Natural killer cell treated with Interleukin-12 subunit alpha and Interleukin-12 subunit beta and Interleukin-15 and Interleukin-18, amount 100 ng/mL, for 72 hours (primary cell): ENCODE measurements around the gene ATP8B2. TPM values are rescaled to one million over a fixed set of nuclear protein-coding genes. Genes with fewer than 3 reads are reported as not detected.
"Not testable (repeated sequence)": the region's sequence is repeated elsewhere in the genome, so short reads cannot be mapped to it uniquely, and the experiment has no call there.

Experiments
- ATAC-seq, 2 donors: fragments of 150-1000 bp; cut with Tn5 transposase in 1 of 2; sonication (Bioruptor Pico), chemical (Tn5 transposase) in 1 of 2; 2 replicates each; pipeline ENCODE4 v1.10.0; 2021
- DNase-seq: peaks from one replicate; pipeline ENCODE4 v3.0.0; 2022; ENCODE audit warnings: low spot score
- H3K27ac Mint-ChIP-seq, 2 donors: 1 replicate in 1 of 2; 2 replicates in 1 of 2; pipeline ENCODE4 v1.8.0; 2022; ENCODE audit warnings: mixed read lengths in 2 of 2, mild to moderate bottlenecking in 1 of 2, moderate library complexity in 1 of 2
- H3K27me3 Mint-ChIP-seq, 2 donors: 1 replicate in 1 of 2; 2 replicates in 1 of 2; pipeline ENCODE4 v1.8.0; 2022; ENCODE audit warnings: mixed read lengths in 2 of 2
- H3K36me3 Mint-ChIP-seq: one replicate; pipeline ENCODE4 v1.8.0; 2022; ENCODE audit warnings: mixed read lengths
- H3K4me1 Mint-ChIP-seq, 2 donors: 1 replicate in 1 of 2; 2 replicates in 1 of 2; pipeline ENCODE4 v1.8.0; 2022; ENCODE audit warnings: low read depth in 2 of 2, mixed read lengths in 2 of 2, mild to moderate bottlenecking in 1 of 2
- H3K4me3 Mint-ChIP-seq: one replicate; pipeline ENCODE4 v1.8.0; 2022; ENCODE audit warnings: mixed read lengths
- H3K9me3 Mint-ChIP-seq: 2 replicates; pipeline ENCODE4 v1.8.0; 2022; ENCODE audit warnings: mixed read lengths
- total RNA-seq, 2 donors: library from RNA; stranded (reverse); gene quantifications; one replicate each; pipeline ENCODE4 v1.2.3, GENCODE V29; 2022

The ATP8B2 gene, protein sequence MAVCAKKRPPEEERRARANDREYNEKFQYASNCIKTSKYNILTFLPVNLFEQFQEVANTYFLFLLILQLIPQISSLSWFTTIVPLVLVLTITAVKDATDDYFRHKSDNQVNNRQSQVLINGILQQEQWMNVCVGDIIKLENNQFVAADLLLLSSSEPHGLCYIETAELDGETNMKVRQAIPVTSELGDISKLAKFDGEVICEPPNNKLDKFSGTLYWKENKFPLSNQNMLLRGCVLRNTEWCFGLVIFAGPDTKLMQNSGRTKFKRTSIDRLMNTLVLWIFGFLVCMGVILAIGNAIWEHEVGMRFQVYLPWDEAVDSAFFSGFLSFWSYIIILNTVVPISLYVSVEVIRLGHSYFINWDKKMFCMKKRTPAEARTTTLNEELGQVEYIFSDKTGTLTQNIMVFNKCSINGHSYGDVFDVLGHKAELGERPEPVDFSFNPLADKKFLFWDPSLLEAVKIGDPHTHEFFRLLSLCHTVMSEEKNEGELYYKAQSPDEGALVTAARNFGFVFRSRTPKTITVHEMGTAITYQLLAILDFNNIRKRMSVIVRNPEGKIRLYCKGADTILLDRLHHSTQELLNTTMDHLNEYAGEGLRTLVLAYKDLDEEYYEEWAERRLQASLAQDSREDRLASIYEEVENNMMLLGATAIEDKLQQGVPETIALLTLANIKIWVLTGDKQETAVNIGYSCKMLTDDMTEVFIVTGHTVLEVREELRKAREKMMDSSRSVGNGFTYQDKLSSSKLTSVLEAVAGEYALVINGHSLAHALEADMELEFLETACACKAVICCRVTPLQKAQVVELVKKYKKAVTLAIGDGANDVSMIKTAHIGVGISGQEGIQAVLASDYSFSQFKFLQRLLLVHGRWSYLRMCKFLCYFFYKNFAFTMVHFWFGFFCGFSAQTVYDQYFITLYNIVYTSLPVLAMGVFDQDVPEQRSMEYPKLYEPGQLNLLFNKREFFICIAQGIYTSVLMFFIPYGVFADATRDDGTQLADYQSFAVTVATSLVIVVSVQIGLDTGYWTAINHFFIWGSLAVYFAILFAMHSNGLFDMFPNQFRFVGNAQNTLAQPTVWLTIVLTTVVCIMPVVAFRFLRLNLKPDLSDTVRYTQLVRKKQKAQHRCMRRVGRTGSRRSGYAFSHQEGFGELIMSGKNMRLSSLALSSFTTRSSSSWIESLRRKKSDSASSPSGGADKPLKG
- total RNA-seq = 10 to 100 TPM; 29.2 to 60.6 TPM

DNA sequence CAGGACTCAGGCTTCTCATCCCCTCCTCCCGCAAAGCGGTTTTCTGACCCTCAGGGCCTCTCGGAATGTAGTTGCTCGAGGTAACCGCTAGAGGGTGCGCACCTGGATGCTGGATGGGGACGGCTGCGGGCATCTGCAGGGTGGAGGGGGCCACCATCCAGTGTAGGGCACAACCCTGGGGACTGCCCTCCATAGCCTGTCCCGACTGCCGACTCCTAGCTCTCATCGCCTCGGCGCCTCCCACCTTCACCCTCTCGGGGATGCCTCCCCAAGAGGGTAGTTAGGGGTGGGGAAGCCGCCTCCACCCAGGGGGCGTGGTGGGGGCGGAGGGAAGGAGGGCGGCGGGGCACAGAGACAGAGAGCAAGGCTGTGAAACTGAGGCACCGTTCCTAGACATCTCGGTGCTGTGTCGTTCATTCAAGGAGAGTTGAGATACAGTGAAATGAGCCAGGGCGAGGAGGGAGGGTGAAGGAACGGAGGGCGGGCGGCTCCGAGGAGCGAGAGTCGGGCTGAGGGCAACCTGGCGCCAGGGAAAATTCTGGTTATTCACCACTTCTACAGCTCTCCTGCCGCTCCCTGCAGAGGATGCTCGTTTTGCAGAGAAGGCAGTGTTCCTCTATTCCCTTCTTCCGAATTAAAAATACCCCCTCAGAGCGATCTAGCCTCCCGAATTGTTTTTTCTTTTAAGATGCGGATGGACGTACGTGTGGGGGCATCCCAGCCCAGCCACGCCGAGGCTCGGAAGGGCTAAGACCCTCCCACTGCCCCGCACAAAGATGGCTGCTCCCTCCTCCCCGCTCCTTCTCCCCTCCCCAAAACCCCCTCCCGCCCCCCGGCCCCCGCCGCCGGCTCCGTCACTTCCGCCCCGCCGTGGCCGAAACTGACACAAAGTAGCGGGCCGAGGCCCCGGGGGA, at the start of gene ATP8B2:
Gene ATP8B2, plus strand, starts transcription at position 857 of the 914 bp plus-strand sequence. CDS start 2,617 bp downstream, outside the sequence.
- Mint-ChIP-seq H3K4me1 (peaks cover 33 to 34% of the 10 kb centered on the region in 2 donors), H3K36me3 (no peaks in the 10 kb centered on the region), H3K27me3 (peaks cover 2 to 13% of the 10 kb centered on the region in 2 donors)

DNA sequence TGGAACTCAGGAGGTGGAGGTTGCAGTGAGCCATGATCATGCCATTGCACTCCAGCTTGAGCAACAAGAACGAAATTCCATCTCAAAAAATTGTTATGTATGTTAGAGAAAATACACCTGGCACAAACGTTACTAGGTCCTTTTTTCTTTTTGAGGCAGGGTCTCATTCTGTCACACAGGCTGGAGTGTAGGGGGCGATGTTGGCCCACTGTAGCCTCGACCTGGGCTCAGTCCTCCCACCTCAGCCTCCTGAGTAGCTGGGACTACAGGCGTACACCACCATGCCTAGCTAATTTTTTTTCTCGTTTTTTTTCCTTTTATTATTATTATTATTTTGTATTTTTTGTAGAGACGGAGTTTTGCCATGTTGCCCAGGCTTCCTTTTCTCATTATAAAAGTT, 48.5 kb upstream of the ATP8B2 start:
- no peak overlapping the region for H3K27ac Mint-ChIP-seq
- H3K27me3 Mint-ChIP-seq = no peaks in the 10 kb centered on the region
- ATAC-seq = no peak
- no peaks in the 10 kb centered on the region for H3K9me3 Mint-ChIP-seq
- peaks cover 10% of the 10 kb centered on the region for H3K36me3 Mint-ChIP-seq
- no peak overlapping the region for H3K4me3 Mint-ChIP-seq
- H3K4me1 Mint-ChIP-seq = peaks cover 18 to 30% of the 10 kb centered on the region in 2 donors
- DNase-seq = no peak

More for the DNA sequence above, at the start of gene ATP8B2:
- peak within 1 kb of the TSS; percentile 92 for H3K4me3 Mint-ChIP-seq
- ATAC-seq (peak; percentile 70 to 75), DNase-seq (peak; percentile 83)
- H3K9me3 Mint-ChIP-seq = no peaks in the 10 kb centered on the region
- H3K27ac Mint-ChIP-seq = peak within 1 kb of the TSS; percentile 42 to 68

DNA sequence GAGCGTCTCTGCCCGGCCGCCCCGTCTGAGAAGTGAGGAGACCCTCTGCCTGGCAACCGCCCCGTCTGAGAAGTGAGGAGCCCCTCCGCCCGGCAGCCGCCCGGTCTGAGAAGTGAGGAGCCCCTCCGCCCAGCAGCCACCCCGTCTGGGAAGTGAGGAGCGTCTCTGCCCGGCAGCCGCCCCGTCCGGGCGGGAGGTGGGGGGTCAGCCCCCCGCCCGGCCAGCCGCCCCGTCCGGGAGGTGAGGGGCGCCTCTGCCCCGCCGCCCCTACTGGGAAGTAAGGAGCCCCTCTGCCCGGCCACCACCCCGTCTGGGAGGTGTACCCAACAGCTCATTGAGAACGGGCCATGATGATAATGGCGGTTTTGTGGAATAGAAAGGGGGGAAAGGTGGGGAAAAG, 37.7 kb upstream of the ATP8B2 start:
- not testable (repeated sequence) for ATAC-seq, H3K4me1 Mint-ChIP-seq, H3K27ac Mint-ChIP-seq, H3K4me3 Mint-ChIP-seq, H3K9me3 Mint-ChIP-seq, DNase-seq, H3K36me3 Mint-ChIP-seq
- peaks cover 16 to 17% of the 10 kb centered on the region in 2 donors for H3K27me3 Mint-ChIP-seq

DNA sequence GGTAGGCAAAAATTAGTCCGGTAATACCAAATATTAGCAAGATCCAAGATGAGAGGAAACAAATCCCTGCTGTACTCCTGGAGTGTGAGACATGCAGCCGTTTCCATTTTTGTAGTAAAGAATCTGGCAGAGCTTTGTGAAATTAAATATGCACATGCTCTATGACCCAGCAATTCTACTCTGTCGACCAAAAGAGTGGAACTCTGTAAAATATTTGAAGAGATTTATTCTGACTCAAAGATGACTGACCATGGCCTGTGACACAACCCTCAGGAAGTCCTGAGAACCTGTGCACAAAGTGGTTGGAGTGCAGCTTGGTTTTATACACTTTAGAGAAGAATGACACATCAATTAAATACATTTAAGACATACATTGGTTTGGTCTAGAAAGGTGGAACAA, 36.7 kb upstream of the ATP8B2 start:
- H3K9me3 Mint-ChIP-seq = peaks cover 3% of the 10 kb centered on the region
- DNase-seq = no peak
- ATAC-seq = no peak
- no peak overlapping the region for H3K27ac Mint-ChIP-seq
- H3K27me3 Mint-ChIP-seq = peaks cover 17 to 19% of the 10 kb centered on the region in 2 donors
- no peaks in the 10 kb centered on the region for H3K4me1 Mint-ChIP-seq
- H3K4me3 Mint-ChIP-seq = no peak overlapping the region
- H3K36me3 Mint-ChIP-seq = peaks cover 8% of the 10 kb centered on the region

DNA sequence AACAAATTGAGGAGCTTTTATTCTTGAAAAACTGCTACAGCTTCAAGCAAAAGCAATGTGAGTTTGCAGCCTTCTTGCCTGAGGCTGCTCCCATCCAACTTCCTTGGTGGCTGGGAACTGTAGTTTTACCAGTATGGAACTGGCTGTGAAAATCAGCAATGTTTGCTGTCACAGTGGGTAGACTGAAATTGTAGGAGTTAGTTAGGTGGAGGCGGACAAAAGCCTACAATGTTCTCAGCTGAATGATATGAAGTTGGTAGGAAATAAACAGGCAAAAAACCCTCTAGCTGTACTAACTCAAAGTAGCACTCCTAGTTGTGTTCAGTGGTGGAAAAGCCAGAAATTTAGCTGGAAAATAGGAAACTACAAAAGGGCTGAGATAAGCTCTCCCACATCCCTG, 34.4 kb upstream of the ATP8B2 start:
- Mint-ChIP-seq H3K27ac (no peak overlapping the region), H3K9me3 (peaks cover 6% of the 10 kb centered on the region), H3K36me3 (peaks cover 20% of the 10 kb centered on the region), H3K4me1 (no peaks in the 10 kb centered on the region), H3K4me3 (no peak overlapping the region), H3K27me3 (peaks cover 17 to 19% of the 10 kb centered on the region in 2 donors)
- DNase-seq (no peak), ATAC-seq (no peak)

DNA sequence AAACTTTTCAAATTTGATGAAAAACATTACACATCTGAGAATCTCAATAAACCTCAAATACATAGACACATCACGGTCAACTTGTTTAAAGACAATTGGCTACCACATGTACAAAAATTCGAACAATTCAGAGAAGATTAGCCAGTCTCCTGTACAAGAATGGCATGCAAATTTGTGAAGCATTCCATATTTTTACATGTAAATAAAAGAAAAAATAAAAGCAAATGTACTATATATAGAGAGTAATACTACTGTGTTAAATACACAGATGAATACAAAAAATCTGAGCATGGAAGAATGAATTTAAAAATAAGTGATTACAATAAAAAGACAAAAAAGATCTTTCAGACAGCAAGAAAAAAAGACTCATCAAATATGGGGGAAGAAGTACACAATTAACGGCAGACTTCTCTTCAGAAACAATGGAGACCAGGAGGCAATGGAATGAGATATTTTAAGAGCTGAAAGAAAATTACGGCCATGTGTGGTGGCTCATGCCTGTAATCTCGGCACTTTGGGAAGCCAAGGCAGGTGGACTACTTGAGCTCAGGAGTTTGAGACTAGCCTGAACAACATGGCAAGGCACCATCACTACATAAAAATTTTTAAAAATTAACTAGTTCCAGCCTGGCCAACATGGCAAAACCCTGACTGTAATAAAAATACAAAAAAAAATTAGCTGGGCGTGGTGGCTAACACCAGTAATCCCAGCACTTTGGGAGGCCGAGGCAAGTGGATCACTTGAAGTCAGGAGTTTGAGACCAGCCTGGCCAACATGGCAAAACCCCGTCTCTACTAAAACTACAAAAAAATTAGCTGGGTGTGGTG, 29.7 kb upstream of the ATP8B2 start:
- Mint-ChIP-seq H3K4me3 (no peak overlapping the region), H3K27ac (no peak overlapping the region), H3K27me3 (peaks cover 9 to 14% of the 10 kb centered on the region in 2 donors), H3K36me3 (peaks cover 20% of the 10 kb centered on the region), H3K4me1 (no peaks in the 10 kb centered on the region), H3K9me3 (peaks cover 6% of the 10 kb centered on the region)
- DNase-seq = no peak
- no peak for ATAC-seq

DNA sequence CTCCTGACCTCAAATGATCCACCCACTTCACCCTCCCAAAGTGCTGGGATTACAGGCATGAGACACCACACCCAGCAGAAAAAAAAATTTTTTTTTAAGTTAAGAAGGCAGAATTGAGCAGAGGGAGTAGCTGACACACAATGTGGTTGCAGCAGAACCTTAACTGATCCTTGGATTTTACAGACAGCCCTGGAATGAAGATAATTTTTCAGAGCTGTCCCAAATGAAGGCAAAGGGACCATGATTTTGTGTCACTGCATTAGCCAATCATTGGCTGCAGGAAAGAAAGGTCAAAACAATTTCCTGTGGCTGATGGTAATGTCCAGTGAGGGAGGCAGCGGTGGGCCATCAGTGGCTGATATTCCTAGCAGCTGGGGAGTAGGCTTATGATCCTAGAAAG, 23.7 kb upstream of the ATP8B2 start:
- no peaks in the 10 kb centered on the region for H3K4me1 Mint-ChIP-seq
- ATAC-seq (no peak), DNase-seq (no peak)
- H3K4me3 Mint-ChIP-seq = no peak overlapping the region
- peaks cover 0 to 7% of the 10 kb centered on the region in 2 donors for H3K27me3 Mint-ChIP-seq
- no peaks in the 10 kb centered on the region for H3K9me3 Mint-ChIP-seq
- no peak overlapping the region for H3K27ac Mint-ChIP-seq
- H3K36me3 Mint-ChIP-seq = no peaks in the 10 kb centered on the region

DNA sequence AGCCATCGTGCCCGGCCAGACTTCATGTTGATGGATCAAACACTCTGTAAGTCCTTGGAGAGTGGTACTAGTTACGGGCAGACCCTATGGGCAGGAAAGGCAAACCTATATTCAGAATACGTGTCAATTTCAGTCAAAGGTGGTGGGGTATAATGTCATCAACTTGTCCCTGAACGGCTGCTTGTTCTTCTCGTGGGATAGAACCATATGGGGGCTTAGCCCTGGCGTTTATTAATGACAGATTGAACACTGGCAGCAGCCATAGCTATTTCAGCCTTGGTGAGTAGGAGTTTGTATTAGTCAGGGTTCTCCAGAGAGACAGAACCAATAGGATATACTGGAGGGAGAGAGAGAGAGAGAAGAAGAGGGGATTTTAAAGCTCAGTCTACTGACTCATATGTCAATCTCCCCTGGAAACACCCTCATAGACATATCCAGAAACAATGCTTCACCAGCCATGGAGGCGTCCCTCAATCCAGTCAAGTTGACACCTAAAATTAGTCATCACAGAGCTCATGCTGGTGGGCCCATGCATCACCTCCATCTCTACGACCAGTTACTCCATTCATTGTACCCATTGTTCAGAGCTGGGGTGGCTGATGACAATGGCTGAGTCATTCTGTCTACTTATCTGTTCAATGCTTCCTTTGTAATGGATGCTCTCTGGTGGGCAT, 20.5 kb upstream of the ATP8B2 start:
- Mint-ChIP-seq H3K27ac (no peak overlapping the region), H3K4me1 (peaks cover 4 to 12% of the 10 kb centered on the region in 2 donors), H3K9me3 (no peaks in the 10 kb centered on the region), H3K4me3 (no peak overlapping the region), H3K36me3 (no peaks in the 10 kb centered on the region), H3K27me3 (peaks cover 0 to 9% of the 10 kb centered on the region in 2 donors)
- DNase-seq (no peak), ATAC-seq (peak; percentile 65 to 90)

DNA sequence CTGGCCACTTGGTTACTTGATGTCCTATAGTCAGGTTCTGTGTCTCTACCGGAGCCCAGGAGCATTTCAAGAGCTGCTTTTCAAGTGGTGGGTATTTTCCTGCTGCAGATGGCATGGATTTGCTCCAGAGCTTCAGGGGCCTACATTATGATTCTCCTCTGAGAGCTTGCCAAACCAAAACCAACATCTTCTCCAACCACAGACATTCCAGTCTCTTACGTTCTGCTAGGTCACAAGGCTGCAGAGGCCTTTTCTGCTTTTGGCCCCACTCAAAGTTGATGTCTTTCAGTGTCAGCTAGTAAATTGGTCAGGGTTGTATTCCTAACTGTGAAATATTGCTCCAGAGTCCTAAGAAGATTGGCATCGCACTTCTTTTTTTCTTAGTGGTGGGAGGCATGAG, 19.2 kb upstream of the ATP8B2 start:
- DNase-seq (no peak), ATAC-seq (no peak)
- Mint-ChIP-seq H3K27me3 (peaks cover 0 to 9% of the 10 kb centered on the region in 2 donors), H3K4me1 (peaks cover 4 to 12% of the 10 kb centered on the region in 2 donors), H3K27ac (no peak overlapping the region), H3K4me3 (no peak overlapping the region), H3K36me3 (no peaks in the 10 kb centered on the region), H3K9me3 (no peaks in the 10 kb centered on the region)

DNA sequence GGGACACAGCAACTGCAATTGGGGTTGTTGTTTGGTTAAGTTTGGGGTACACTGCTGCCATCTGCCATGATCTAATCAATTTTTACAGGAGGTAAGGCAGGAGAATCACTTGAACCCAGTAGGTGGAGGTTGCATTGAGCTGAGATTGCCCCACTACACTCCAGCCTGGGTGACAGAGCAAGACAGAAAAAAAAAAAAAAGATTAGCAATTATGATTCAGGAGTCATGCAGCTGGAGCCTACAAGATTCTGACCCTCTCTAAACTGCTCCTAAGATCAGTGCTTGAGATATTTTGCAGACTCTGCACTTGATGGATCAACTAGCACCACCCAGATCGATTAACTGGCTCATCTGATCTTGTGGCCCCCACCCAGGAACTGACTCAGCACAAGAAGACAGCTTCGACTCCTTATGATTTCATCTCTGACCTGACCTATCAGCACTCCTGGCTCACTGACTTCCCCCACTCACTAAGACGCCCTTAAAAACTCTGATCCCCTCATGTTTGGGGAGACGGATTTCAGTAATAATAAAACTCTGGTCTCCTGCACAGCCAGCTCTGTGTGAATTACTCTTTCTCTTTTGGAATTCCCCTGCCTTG, 17.6 kb upstream of the ATP8B2 start:
- not testable (repeated sequence) for H3K36me3 Mint-ChIP-seq, DNase-seq, ATAC-seq, H3K27me3 Mint-ChIP-seq, H3K9me3 Mint-ChIP-seq, H3K27ac Mint-ChIP-seq
- peak overlapping the region; percentile 0 for H3K4me3 Mint-ChIP-seq
- H3K4me1 Mint-ChIP-seq = peaks cover 4 to 12% of the 10 kb centered on the region in 2 donors

DNA sequence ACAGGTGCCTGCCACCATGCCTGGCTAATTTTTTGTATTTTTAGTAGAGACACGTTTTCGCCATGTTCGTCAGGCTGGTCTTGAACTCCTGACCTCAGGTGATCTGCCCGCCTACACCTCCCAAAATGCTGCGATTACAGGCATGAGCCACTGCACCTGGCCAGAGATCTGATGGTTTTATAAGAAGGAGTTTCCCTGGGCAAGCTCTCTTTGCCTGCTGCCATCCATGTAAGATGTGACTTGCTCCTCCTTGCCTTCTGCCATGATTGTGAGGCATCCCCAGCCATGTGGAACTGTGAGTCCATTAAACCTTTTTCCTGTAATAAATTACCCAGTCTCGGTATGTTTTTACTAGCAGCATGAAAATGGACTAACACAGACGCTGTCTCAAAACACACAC, 16.2 kb upstream of the ATP8B2 start:
- H3K36me3 Mint-ChIP-seq, H3K9me3 Mint-ChIP-seq, ATAC-seq, DNase-seq, H3K4me3 Mint-ChIP-seq, H3K27ac Mint-ChIP-seq: not testable (repeated sequence)
- Mint-ChIP-seq H3K27me3 (peaks cover 0 to 14% of the 10 kb centered on the region in 2 donors), H3K4me1 (peaks cover 4 to 12% of the 10 kb centered on the region in 2 donors)
